Thyroid gland (tissue), 4 donors: ENCODE results near the gene PPP1R9A.

Experiments
- POLR2A ChIP-seq, 2 donors: fragments of 450-650 bp; IDR thresholded peaks; one replicate each; pipeline ENCODE4 v1.6.1; 2017; ENCODE audit warnings: antibody characterized with exemption in 2 of 2, mild to moderate bottlenecking in 2 of 2, moderate library complexity in 1 of 2
- TF ChIP-seq, protein P1 (sequence below), 6 experiments: fragments of 200-600 bp in 3 of 6; fragments of 450-650 bp in 3 of 6; sonication (generic) in 3 of 6; IDR thresholded peaks; one replicate each; pipeline ENCODE4 v1.5.1; 2016 to 2019; ENCODE audit warnings: antibody characterized with exemption in 6 of 6, mild to moderate bottlenecking in 2 of 6, inconsistent platforms in 1 of 6, moderate library complexity in 1 of 6

GRCh38 chr7:95097851-95098250 is 190.5 kb downstream of the PPP1R9A start:
- TF ChIP-seq, protein P1, sequence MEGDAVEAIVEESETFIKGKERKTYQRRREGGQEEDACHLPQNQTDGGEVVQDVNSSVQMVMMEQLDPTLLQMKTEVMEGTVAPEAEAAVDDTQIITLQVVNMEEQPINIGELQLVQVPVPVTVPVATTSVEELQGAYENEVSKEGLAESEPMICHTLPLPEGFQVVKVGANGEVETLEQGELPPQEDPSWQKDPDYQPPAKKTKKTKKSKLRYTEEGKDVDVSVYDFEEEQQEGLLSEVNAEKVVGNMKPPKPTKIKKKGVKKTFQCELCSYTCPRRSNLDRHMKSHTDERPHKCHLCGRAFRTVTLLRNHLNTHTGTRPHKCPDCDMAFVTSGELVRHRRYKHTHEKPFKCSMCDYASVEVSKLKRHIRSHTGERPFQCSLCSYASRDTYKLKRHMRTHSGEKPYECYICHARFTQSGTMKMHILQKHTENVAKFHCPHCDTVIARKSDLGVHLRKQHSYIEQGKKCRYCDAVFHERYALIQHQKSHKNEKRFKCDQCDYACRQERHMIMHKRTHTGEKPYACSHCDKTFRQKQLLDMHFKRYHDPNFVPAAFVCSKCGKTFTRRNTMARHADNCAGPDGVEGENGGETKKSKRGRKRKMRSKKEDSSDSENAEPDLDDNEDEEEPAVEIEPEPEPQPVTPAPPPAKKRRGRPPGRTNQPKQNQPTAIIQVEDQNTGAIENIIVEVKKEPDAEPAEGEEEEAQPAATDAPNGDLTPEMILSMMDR (IDR thresholded peaks at IDR 0.05), result no peak
- no peak for TF ChIP-seq POLR2A (IDR thresholded peaks at IDR 0.05)
